ENCODE measurements around the gene HTRA2. TPM values are rescaled to one million over a fixed set of nuclear protein-coding genes. Genes with fewer than 3 reads are reported as not detected.

The HTRA2 gene
- total RNA-seq, 4 donors from 2014 or later: 24.2 to 38.5 (median 29.4) TPM

- no peak overlapping the region for H3K27ac ChIP-seq
- no peaks in the 10 kb centered on the region for H3K9me3 ChIP-seq
- intact Hi-C loops (cut with DNase I; ENCODE audit: low total_unique reads) (loop anchor here (10.0 kb wide), 1 partner anchor 311 kb away; the partner anchor contains the start of gene HK2), in situ Hi-C loops (cut with MboI; ENCODE audit: low sequenced_read_pairs in 4 of 4) (no loop called here)
- TF ChIP-seq POLR2A (IDR thresholded peaks at IDR 0.05) (no peak), CTCF (IDR thresholded peaks at IDR 0.05 in 4 of 5, conservative IDR thresholded peaks at IDR 0.05 in 1 of 5) (no peak)
- peaks cover 10 to 15% of the 10 kb centered on the region in 2 donors for H3K4me1 ChIP-seq
- H3K27me3 ChIP-seq: peaks cover 13 to 20% (median 19%) of the 10 kb centered on the region in 3 donors
- no peak overlapping the region for H3K4me3 ChIP-seq
- ATAC-seq (no peak), DNase-seq (no peak)
- peaks cover 0 to 29% of the 10 kb centered on the region in 2 donors for H3K36me3 ChIP-seq
These were observed 5.7 kb upstream of the HTRA2 start for GRCh38 chr2:74524005-74524404.

- ATAC-seq (no peak), DNase-seq (no peak)
- no peak overlapping the region for H3K27ac ChIP-seq
- intact Hi-C loops (cut with DNase I; ENCODE audit: low total_unique reads): loop anchor here (10.0 kb wide), 1 partner anchor 310 kb away; the partner anchor contains the start of gene HK2
- H3K36me3 ChIP-seq: peaks cover 0 to 29% of the 10 kb centered on the region in 2 donors
- peaks cover 4 to 9% (median 8%) of the 10 kb centered on the region in 3 donors for H3K27me3 ChIP-seq
- no peak overlapping the region for H3K4me3 ChIP-seq
- in situ Hi-C loops (cut with MboI; ENCODE audit: low sequenced_read_pairs in 4 of 4): loop anchor here in 1 of 4 donors (25.0 kb wide), 1 partner anchor 1288 kb away; the partner anchor contains the start of genes CCT7 and PRADC1
- peaks cover 10 to 17% of the 10 kb centered on the region in 2 donors for H3K4me1 ChIP-seq
- H3K9me3 ChIP-seq: no peaks in the 10 kb centered on the region
- TF ChIP-seq POLR2A (IDR thresholded peaks at IDR 0.05): no peak
- TF ChIP-seq CTCF (IDR thresholded peaks at IDR 0.05 in 4 of 5, conservative IDR thresholded peaks at IDR 0.05 in 1 of 5): no peak
These were observed 4.6 kb upstream of the HTRA2 start for GRCh38 chr2:74524955-74525716.

GRCh38 chr2:74525717-74526648 lies 3.8 kb upstream of the HTRA2 start, which contains the start of gene DQX1:
TSS of gene DQX1 (minus strand) at chr2:74526231. CDS start at chr2:74525729, 502 bp downstream.
- intact Hi-C loops (cut with DNase I; ENCODE audit: low total_unique reads) (loop anchor here (10.0 kb wide), 1 partner anchor 309 kb away; the partner anchor contains the start of gene HK2), in situ Hi-C loops (cut with MboI; ENCODE audit: low sequenced_read_pairs in 4 of 4) (loop anchor here in 1 of 4 donors (25.0 kb wide), 1 partner anchor 1289 kb away; the partner anchor contains the start of genes CCT7 and PRADC1)
- H3K27me3 ChIP-seq: peaks cover 0 to under 1% (median 0%) of the 10 kb centered on the region in 3 donors
- DNase-seq (no peak), ATAC-seq (no peak)
- no peak within 1 kb of the TSS for H3K27ac ChIP-seq
- H3K4me3 ChIP-seq: no peak within 1 kb of the TSS
- peaks cover 0 to 29% of the 10 kb centered on the region in 2 donors for H3K36me3 ChIP-seq
- TF ChIP-seq POLR2A (IDR thresholded peaks at IDR 0.05): no peak
- TF ChIP-seq CTCF (IDR thresholded peaks at IDR 0.05 in 4 of 5, conservative IDR thresholded peaks at IDR 0.05 in 1 of 5): no peak
- H3K4me1 ChIP-seq: peaks cover 14 to 25% of the 10 kb centered on the region in 2 donors
- no peaks in the 10 kb centered on the region for H3K9me3 ChIP-seq

GRCh38 chr2:74526649-74527230 lies 3.0 kb upstream of the HTRA2 start:
- no peak for TF ChIP-seq POLR2A (IDR thresholded peaks at IDR 0.05)
- TF ChIP-seq CTCF (IDR thresholded peaks at IDR 0.05 in 4 of 5, conservative IDR thresholded peaks at IDR 0.05 in 1 of 5): no peak

More at GRCh38 chr2:74526649-74527230, 3.0 kb upstream of the HTRA2 start:
- no peak overlapping the region for H3K4me3 ChIP-seq
- intact Hi-C loops (cut with DNase I; ENCODE audit: low total_unique reads): loop anchor here (10.0 kb wide), 1 partner anchor 308 kb away; the partner anchor contains the start of gene HK2
- in situ Hi-C loops (cut with MboI; ENCODE audit: low sequenced_read_pairs in 4 of 4): loop anchor here in 1 of 4 donors (25.0 kb wide), 1 partner anchor 1289 kb away; the partner anchor contains the start of genes CCT7 and PRADC1
- H3K9me3 ChIP-seq: no peaks in the 10 kb centered on the region
- DNase-seq (no peak), ATAC-seq (no peak)
- H3K36me3 ChIP-seq: peaks cover 0 to 33% of the 10 kb centered on the region in 2 donors
- no peaks in the 10 kb centered on the region for H3K27me3 ChIP-seq
- H3K27ac ChIP-seq: no peak overlapping the region
- peaks cover 19 to 28% of the 10 kb centered on the region in 2 donors for H3K4me1 ChIP-seq
